Activated B cell treated with CpG ODN at 0.5 μM for 24 hours (primary cell): ENCODE results near the gene TKTL1. TPM values are rescaled to one million over a fixed set of nuclear protein-coding genes. Genes with fewer than 3 reads are reported as not detected.
"Not testable (repeated sequence)": the region's sequence is repeated elsewhere in the genome, so short reads cannot be mapped to it uniquely, and the experiment has no call there.

Source experiments
- ATAC-seq: fragments of 200-7000 bp; cut with Tn5 transposase; one replicate; pipeline ENCODE4 v1.10.0; 2021; ENCODE audit warnings: low read depth, mild to moderate bottlenecking, moderate library complexity
- CTCF ChIA-PET: fragments of 350-600 bp; sonication (Branson Sonifier 250); formaldehyde crosslinking; loops from one replicate; lab custom pipeline; 2021; ENCODE audit warnings: antibody characterized with exemption; lab: Charles Lee
- POLR2A ChIA-PET: fragments of 350-600 bp; sonication (Branson Sonifier 250); formaldehyde crosslinking; loops from one replicate; lab custom pipeline; 2021; ENCODE audit warnings: antibody characterized with exemption; lab: Charles Lee
- DNase-seq: peaks from one replicate; pipeline ENCODE4 v3.0.0; 2022
- H3K27ac Mint-ChIP-seq: one replicate; pipeline ENCODE4 v1.8.0; 2020; ENCODE audit warnings: mixed read lengths
- H3K27me3 Mint-ChIP-seq: one replicate; pipeline ENCODE4 v1.8.0; 2021; ENCODE audit warnings: mixed read lengths
- H3K36me3 Mint-ChIP-seq: one replicate; pipeline ENCODE4 v1.8.0; 2021; ENCODE audit warnings: low read depth, mixed read lengths
- H3K4me1 Mint-ChIP-seq: one replicate; pipeline ENCODE4 v1.8.0; 2021; ENCODE audit warnings: mixed read lengths
- H3K4me3 Mint-ChIP-seq: one replicate; pipeline ENCODE4 v1.8.0; 2020; ENCODE audit warnings: mild to moderate bottlenecking, mixed read lengths
- H3K9me3 Mint-ChIP-seq: one replicate; pipeline ENCODE4 v1.8.0; 2020; ENCODE audit warnings: mixed read lengths
- CTCF ChIP-seq: fragments of 200-600 bp; IDR thresholded peaks from one replicate; pipeline ENCODE4 v1.8.0; 2022; ENCODE audit warnings: antibody characterized with exemption, mild to moderate bottlenecking
- intact Hi-C: fragments of 100-400 bp; cut with micrococcal nuclease; formaldehyde crosslinking; loops from one replicate; pipeline ENCODE4 v1.15.1; 2024
- total RNA-seq: library from RNA; stranded (reverse); gene quantifications from 2 replicates; pipeline ENCODE4 v1.2.3, GENCODE V29; 2022

Gene TKTL1
- total RNA-seq, 1 donor from 2014 or later, result not detected

GRCh38 chrX:154343620-154344019 is 48.0 kb downstream of the TKTL1 start:
- POLR2A ChIA-PET, H3K4me3 Mint-ChIP-seq, H3K36me3 Mint-ChIP-seq, H3K9me3 Mint-ChIP-seq, DNase-seq, intact Hi-C loops, H3K27ac Mint-ChIP-seq, CTCF ChIA-PET, H3K27me3 Mint-ChIP-seq: not testable (repeated sequence)
- H3K4me1 Mint-ChIP-seq, result peaks cover 11% of the 10 kb centered on the region
- ATAC-seq, result peak; percentile 19

- no peak for TF ChIP-seq CTCF
- Mint-ChIP-seq H3K4me3 (no peak overlapping the region), H3K9me3 (no peaks in the 10 kb centered on the region), H3K4me1 (peaks cover 43% of the 10 kb centered on the region), H3K36me3 (peaks cover 33% of the 10 kb centered on the region), H3K27ac (peak overlapping the region; percentile 59), H3K27me3 (no peaks in the 10 kb centered on the region)
- DNase-seq (no peak), ATAC-seq (no peak)
- intact Hi-C loops, result no loop called here
- POLR2A ChIA-PET, result interaction anchor here (0.7 to 6.3 kb wide), 4 partner anchors 15 to 179 kb away, joined by 3 to 56 read pairs (median 8); partner anchors contain the start of gene SLC10A3
- CTCF ChIA-PET, result interaction anchor here (1.5 kb wide), 1 partner anchor 26 kb away, joined by 4 read pairs; no protein-coding TSS in a partner anchor
These were observed 52.5 kb downstream of the TKTL1 start for GRCh38 chrX:154348114-154348531.

- DNase-seq, result no peak
- no peaks in the 10 kb centered on the region for H3K27me3 Mint-ChIP-seq
- ATAC-seq, result no peak
- H3K4me1 Mint-ChIP-seq, result peaks cover 43% of the 10 kb centered on the region
- H3K4me3 Mint-ChIP-seq, result no peak overlapping the region
- CTCF ChIA-PET, result no interaction called here
- TF ChIP-seq CTCF, result no peak
- intact Hi-C loops, result no loop called here
- H3K9me3 Mint-ChIP-seq, result no peaks in the 10 kb centered on the region
- no peak overlapping the region for H3K27ac Mint-ChIP-seq
- POLR2A ChIA-PET, result interaction anchor here (6.3 kb wide), 1 partner anchor 20 kb away, joined by 56 read pairs; no protein-coding TSS in a partner anchor
- peaks cover 40% of the 10 kb centered on the region for H3K36me3 Mint-ChIP-seq
These were observed 53.2 kb downstream of the TKTL1 start for GRCh38 chrX:154348646-154349358.

GRCh38 chrX:154349359-154349935 is 53.9 kb downstream of the TKTL1 start:
- H3K4me3 Mint-ChIP-seq, result no peak overlapping the region
- intact Hi-C loops, result no loop called here

GRCh38 chrX:154349979-154350378 is 54.4 kb downstream of the TKTL1 start:
- ChIA-PET POLR2A (interaction anchor here (6.3 kb wide), 1 partner anchor 19 kb away, joined by 56 read pairs; no protein-coding TSS in a partner anchor), CTCF (interaction anchor here (0.9 kb wide), 1 partner anchor 23 kb away, joined by 3 read pairs; no protein-coding TSS in a partner anchor)
- no peaks in the 10 kb centered on the region for H3K9me3 Mint-ChIP-seq
- intact Hi-C loops, result no loop called here
- DNase-seq (no peak), ATAC-seq (no peak)
- no peaks in the 10 kb centered on the region for H3K27me3 Mint-ChIP-seq
- no peak overlapping the region for H3K4me3 Mint-ChIP-seq
- H3K27ac Mint-ChIP-seq, result no peak overlapping the region
- H3K4me1 Mint-ChIP-seq, result peaks cover 43% of the 10 kb centered on the region
- H3K36me3 Mint-ChIP-seq, result peaks cover 46% of the 10 kb centered on the region
- TF ChIP-seq CTCF, result no peak

More at GRCh38 chrX:154349359-154349935, 53.9 kb downstream of the TKTL1 start:
- ATAC-seq (no peak), DNase-seq (no peak)
- Mint-ChIP-seq H3K36me3 (peaks cover 43% of the 10 kb centered on the region), H3K27me3 (no peaks in the 10 kb centered on the region), H3K4me1 (peaks cover 43% of the 10 kb centered on the region), H3K27ac (no peak overlapping the region), H3K9me3 (no peaks in the 10 kb centered on the region)
- POLR2A ChIA-PET, result interaction anchor here (6.3 kb wide), 1 partner anchor 20 kb away, joined by 56 read pairs; no protein-coding TSS in a partner anchor
- CTCF ChIA-PET, result interaction anchor here (0.9 kb wide), 1 partner anchor 24 kb away, joined by 3 read pairs; no protein-coding TSS in a partner anchor
- TF ChIP-seq CTCF, result no peak
